Breast epithelium (tissue), 3 donors: ENCODE results near the gene SAA1.

ENCODE experiments used
- CTCF ChIP-seq, 3 donors: fragments of 450-650 bp; IDR thresholded peaks; one replicate each; pipeline ENCODE4 v1.5.1; 2016 to 2017; ENCODE audit warnings: antibody characterized with exemption in 3 of 3, mild to moderate bottlenecking in 3 of 3, moderate library complexity in 3 of 3
- POLR2A ChIP-seq: fragments of 450-650 bp; IDR thresholded peaks from one replicate; pipeline ENCODE4 v1.6.1; 2016; ENCODE audit warnings: antibody characterized with exemption, mild to moderate bottlenecking, moderate library complexity

- TF ChIP-seq CTCF (IDR thresholded peaks at IDR 0.05) (no peak), POLR2A (no peak)
Observed at GRCh38 chr11:18245396-18245795, 20.7 kb upstream of the SAA1 start.
